ENCODE data around the gene LOXHD1. TPM values are rescaled to one million over a fixed set of nuclear protein-coding genes. Genes with fewer than 3 reads are reported as not detected.

Gene LOXHD1
- total RNA-seq, 4 donors from 2014 or later = 0.62 TPM; not detected in 3

GRCh38 chr18:46541626-46542189, 115.3 kb downstream of the LOXHD1 start:
- no peak for TF ChIP-seq POLR2A (IDR thresholded peaks at IDR 0.05)
- no peak for TF ChIP-seq CTCF (IDR thresholded peaks at IDR 0.05)

GRCh38 chr18:46538376-46538775, 118.6 kb downstream of the LOXHD1 start:
- no peaks in the 10 kb centered on the region for H3K36me3 ChIP-seq
- no peaks in the 10 kb centered on the region for H3K27me3 ChIP-seq
- H3K27ac ChIP-seq = no peak overlapping the region
- TF ChIP-seq POLR2A (IDR thresholded peaks at IDR 0.05) (no peak), CTCF (IDR thresholded peaks at IDR 0.05) (no peak)
- intact Hi-C loops (cut with DNase I; ENCODE audit: low total_unique reads) = no loop called here
- H3K4me3 ChIP-seq = no peak overlapping the region
- H3K9me3 ChIP-seq = no peaks in the 10 kb centered on the region
- H3K4me1 ChIP-seq = no peaks in the 10 kb centered on the region
- no peak for DNase-seq

More at GRCh38 chr18:46541626-46542189, 115.3 kb downstream of the LOXHD1 start:
- H3K36me3 ChIP-seq = no peaks in the 10 kb centered on the region
- no peak for DNase-seq
- no peaks in the 10 kb centered on the region for H3K27me3 ChIP-seq
- H3K4me1 ChIP-seq = no peaks in the 10 kb centered on the region
- intact Hi-C loops (cut with DNase I; ENCODE audit: low total_unique reads) = no loop called here
- no peak overlapping the region for H3K27ac ChIP-seq
- no peak overlapping the region for H3K4me3 ChIP-seq
- H3K9me3 ChIP-seq = no peaks in the 10 kb centered on the region

GRCh38 chr18:46536215-46536874, 120.7 kb downstream of the LOXHD1 start:
- TF ChIP-seq POLR2A (IDR thresholded peaks at IDR 0.05) (no peak), CTCF (IDR thresholded peaks at IDR 0.05) (no peak)
- intact Hi-C loops (cut with DNase I; ENCODE audit: low total_unique reads) = no loop called here
- no peaks in the 10 kb centered on the region for H3K4me1 ChIP-seq

GRCh38 chr18:46531482-46531881, 125.5 kb downstream of the LOXHD1 start:
- no peak for DNase-seq
- no peaks in the 10 kb centered on the region for H3K27me3 ChIP-seq
- no peak overlapping the region for H3K27ac ChIP-seq
- no peaks in the 10 kb centered on the region for H3K4me1 ChIP-seq
- H3K36me3 ChIP-seq = no peaks in the 10 kb centered on the region
- intact Hi-C loops (cut with DNase I; ENCODE audit: low total_unique reads) = no loop called here
- H3K4me3 ChIP-seq = no peak overlapping the region
- no peak for TF ChIP-seq CTCF (IDR thresholded peaks at IDR 0.05)
- TF ChIP-seq POLR2A (IDR thresholded peaks at IDR 0.05) = no peak
- no peaks in the 10 kb centered on the region for H3K9me3 ChIP-seq

More at GRCh38 chr18:46536215-46536874, 120.7 kb downstream of the LOXHD1 start:
- H3K27me3 ChIP-seq = no peaks in the 10 kb centered on the region
- no peaks in the 10 kb centered on the region for H3K9me3 ChIP-seq
- H3K36me3 ChIP-seq = no peaks in the 10 kb centered on the region
- DNase-seq = no peak
- H3K4me3 ChIP-seq = no peak overlapping the region
- no peak overlapping the region for H3K27ac ChIP-seq

GRCh38 chr18:46528037-46528436, 129.0 kb downstream of the LOXHD1 start:
- TF ChIP-seq CTCF (IDR thresholded peaks at IDR 0.05) = no peak
- no peak for TF ChIP-seq POLR2A (IDR thresholded peaks at IDR 0.05)
- no peak for DNase-seq
- Histone ChIP-seq H3K4me1 (no peaks in the 10 kb centered on the region), H3K27ac (no peak overlapping the region), H3K27me3 (no peaks in the 10 kb centered on the region), H3K36me3 (no peaks in the 10 kb centered on the region), H3K4me3 (no peak overlapping the region), H3K9me3 (no peaks in the 10 kb centered on the region)
- intact Hi-C loops (cut with DNase I; ENCODE audit: low total_unique reads) = no loop called here

Measured in uterus (tissue), 4 donors.